Renal cortical epithelial cell (primary cell): ENCODE measurements around the gene CYP2U1. TPM values are rescaled to one million over a fixed set of nuclear protein-coding genes. Genes with fewer than 3 reads are reported as not detected.
A peak's percentile ranks its signal among the peaks of the same experiment; 100 is the strongest.
"Not testable (repeated sequence)": the region's sequence is repeated elsewhere in the genome, so short reads cannot be mapped to it uniquely, and the experiment has no call there.

Source experiments
- DNase-seq: peaks from one replicate; pipeline ENCODE4 v3.0.0-alpha.2; 2011; ENCODE audit warnings: low read depth
- total RNA-seq: library from RNA; depleted of rRNA; stranded (reverse); fragments of >200 nt; gene quantifications from 2 replicates; pipeline ENCODE4 v1.2.3, GENCODE V29; 2014

Gene CYP2U1
- total RNA-seq, 1 donor from 2014 or later: 11.8 TPM

DNA sequence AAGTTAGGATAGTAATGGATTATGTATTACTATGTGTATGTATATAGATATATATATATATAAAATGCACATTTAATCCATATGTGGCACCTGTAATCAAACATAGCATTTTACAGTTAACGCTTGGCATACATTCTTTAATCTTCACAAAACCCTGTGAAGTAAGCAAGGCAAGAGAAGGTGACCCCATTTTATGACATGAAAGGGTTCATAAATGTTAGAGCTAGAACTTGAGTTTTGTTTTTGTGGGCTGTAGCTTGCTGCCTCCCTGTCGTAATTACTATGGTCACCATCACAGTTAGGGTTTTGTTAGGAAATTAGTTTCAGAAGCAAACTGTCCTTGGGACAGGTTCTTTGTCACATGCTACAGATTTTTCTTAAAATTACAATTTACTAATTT lies 13.8 kb upstream of the CYP2U1 start:
- DNase-seq: no peak

DNA sequence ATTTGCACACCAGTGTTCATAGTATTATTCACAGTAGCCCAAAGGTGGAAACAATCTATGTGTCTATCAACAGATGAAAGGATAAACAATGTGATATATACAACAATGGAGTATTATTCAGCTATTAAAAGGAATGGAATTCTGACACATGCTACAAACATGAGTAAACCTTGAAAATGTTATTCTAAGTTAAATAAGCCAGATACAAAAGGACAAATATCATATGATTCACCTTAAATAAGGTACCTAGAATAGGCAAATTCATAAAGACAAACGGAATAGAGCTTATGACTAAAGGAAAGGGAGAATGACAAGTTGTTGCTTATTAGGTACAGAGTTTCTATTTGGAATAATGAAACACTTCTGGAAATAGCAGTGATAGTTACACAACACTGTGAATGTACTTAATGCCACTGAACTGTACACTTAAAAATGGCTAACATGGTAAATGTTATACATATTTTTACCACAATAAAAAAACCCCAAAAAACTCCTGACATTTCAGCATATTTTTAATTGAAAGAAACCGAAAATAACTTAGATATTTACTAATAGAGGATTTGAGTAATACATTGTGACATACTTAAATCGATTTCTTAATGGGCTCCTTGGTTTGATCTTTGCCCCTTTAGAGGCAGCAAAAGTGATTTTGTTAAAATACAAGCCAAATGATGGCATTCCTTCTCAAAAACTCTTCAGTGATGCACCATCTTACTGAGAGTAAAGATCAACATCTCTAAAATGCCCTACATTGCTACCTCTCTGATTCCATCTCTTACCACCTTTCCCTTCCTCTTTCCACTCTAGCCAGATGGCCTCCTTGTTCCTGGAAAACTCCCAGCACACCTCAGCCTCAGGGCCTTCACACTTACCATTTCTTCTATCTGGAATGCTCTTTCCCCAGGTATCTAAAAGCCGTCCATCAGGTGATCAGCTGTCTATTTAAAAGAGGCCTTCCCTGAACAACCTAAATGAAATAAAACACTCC lies 8.6 kb upstream of the CYP2U1 start:
- no peak for DNase-seq

DNA sequence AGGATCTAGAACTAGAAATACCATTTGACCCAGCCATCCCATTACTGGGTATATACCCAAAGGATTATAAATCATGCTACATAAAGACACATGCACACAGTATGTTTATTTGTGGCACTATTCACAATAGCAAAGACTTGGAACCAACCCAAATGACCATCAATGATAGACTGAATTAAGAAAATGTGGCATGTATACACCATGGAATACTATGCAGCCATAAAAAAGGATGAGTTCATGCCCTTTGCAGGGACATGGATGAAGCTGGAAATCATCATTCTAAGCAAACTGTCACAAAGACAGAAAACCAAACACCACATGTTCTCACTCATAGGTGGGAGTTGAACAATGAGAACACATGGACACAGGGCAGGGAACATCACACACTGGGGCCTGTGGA lies 5.6 kb upstream of the CYP2U1 start:
- DNase-seq: not testable (repeated sequence)

DNA sequence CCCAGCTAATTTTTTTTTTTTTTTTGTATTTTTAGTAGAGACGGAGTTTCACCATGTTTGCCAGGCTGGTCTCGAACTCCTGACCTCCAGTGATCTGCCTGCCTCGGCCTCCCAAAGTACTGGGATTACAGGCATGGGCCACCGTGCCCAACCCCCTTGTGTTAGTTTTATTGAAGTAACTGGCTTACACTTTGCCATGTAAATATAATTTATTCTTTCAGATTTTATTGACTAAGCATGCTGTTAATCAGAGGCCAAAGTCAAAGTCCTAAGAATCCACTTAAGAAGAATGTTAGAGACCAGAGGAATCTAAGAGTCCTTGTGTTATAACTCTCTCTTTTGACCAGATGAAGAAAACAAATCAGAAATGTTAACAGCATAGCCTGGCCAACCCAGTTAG lies 4.5 kb upstream of the CYP2U1 start:
- DNase-seq: not testable (repeated sequence)

DNA sequence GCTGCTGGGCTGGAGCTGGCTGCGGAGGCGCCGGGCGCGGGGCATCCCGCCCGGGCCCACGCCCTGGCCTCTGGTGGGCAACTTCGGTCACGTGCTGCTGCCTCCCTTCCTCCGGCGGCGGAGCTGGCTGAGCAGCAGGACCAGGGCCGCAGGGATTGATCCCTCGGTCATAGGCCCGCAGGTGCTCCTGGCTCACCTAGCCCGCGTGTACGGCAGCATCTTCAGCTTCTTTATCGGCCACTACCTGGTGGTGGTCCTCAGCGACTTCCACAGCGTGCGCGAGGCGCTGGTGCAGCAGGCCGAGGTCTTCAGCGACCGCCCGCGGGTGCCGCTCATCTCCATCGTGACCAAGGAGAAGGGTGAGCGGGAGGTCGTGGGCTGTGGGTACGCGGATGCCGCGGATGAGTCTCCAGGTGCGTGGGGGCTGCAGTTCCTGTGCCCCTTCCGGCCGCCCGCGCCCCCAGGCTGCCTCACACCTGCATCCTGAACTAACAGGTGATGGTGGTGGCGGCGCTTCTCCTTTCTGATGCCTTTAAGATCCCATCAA lies 499 bp downstream of the CYP2U1 start:
- DNase-seq: no peak

DNA sequence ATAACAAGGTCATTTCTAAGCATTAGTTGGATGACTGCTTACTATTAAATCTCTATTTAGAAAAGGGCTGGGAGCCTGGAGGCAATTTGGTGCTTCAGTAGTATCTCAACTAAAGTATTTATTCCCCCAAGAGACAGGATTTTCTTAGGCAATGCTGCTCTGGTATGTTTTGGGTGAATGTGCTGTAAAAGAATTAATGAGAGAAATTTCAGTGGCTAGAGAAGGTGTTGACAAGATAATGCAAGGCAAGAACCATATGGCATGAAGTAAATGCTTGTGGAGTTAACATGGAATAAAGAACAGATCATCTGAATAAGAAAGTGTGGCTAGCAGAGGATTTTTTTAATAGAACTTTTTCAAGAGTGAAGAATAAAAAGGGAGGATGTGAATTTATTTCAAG lies 3.9 kb downstream of the CYP2U1 start:
- no peak for DNase-seq

DNA sequence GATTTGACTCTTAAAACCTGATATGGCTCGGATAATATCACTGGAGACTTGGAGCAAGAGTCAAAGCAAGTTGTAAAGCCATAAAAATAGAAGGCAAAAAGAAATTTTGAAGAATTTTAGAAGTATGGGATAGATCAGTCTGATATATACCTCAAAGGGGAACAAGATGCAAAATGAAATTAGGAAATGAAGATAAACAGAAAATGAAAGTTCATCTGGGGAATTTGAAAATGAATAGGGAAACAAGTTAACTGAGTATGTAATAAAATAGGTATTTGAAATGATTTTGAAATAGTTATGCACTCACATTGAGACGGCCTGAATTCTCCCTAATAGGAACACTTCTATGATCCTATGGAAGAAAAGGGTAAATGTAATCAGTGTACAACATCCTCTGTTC lies 5.7 kb downstream of the CYP2U1 start:
- DNase-seq: no peak

DNA sequence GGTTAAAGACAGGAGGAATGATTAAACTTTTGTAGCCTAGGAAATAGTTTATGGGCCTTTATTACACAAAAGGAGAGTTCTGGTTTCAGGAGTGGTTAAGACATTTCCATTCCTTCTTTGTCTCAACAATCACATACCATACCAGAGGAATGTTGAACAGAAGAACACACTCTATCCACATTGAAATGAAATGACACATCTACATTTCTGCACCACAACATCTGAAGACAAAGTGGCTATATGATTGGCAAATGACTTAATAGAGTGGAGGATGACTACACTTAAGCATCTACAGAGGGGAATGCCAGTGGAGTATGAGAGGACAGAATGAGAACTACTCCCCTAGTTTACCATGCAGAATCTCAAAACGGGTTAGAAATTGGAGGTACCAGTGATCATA lies 8.0 kb downstream of the CYP2U1 start:
- DNase-seq: peak; percentile 33

DNA sequence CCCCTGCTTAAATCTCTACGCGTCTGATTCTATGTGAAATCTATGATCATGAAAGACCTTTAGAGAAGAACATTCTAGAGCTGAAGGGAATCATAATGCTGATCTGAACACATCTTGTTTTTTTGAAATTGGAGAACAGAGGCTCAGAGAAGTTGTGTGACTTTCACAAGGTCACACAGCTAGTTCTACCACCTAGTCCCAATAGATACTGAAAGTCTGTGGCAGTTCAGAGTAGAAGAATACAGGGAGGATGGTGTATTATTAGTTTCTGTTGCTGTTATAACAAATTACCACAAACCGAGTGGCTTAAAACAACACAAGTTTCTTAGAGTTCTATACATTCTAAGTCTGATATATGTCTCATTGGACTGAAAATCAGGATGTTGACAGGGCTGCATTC lies 14.5 kb downstream of the CYP2U1 start:
- no peak for DNase-seq

DNA sequence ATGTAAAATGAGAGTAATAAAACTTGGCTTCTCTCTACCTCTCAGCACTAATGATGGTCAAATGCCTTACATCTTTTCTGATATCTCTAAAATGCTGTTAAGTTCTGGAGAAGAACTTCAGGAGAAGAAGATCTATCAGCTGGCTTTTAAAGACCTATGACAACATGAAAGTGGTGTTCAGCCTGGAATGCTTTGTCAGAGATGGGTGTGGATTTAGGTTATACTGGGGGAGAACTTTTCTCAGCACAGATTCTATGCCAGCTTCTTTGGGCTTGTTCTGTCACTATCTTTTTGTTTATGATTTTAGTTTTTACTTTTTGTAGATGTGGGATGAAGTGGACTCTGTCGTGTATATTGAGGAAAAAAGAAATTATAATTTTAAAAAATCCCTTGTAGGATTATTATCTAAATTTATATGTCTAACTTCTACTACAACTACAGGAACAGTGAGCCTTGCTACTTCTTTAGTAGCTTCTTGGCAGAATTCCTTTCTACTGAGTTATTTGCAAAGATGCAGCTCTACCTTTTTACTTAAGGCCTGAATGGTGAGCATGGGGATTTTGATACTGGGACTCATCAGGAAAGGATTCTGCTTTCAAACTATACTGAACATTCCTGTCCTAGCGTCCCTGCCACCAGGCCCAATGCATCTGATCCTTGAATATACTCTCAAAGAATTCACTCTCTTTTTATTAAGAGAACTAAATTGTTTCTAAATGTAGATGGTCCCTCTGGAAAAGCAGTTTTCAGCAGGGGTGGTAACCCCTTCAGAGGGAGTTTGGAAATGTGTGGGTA lies 19.6 kb downstream of the CYP2U1 start:
- no peak for DNase-seq

DNA sequence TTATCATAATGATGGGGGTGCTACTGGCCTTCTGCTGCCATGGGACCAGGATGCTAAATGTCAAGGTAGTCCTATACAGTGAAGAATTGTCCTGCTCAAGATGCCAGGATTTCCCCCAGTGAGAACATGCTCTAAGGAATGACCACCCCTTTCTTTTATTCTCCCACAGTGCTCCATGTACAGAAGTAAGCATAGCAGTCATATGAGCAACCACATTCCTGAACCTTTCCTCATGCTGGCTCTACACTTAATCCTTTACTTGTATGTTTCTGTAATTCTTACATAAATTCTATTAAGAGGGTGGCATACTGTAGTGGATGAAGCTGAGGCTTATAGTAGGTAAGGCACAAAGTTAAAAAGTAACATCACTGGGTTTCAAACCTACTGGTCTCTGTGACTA lies 20.2 kb downstream of the CYP2U1 start:
- DNase-seq: peak; percentile 80

DNA sequence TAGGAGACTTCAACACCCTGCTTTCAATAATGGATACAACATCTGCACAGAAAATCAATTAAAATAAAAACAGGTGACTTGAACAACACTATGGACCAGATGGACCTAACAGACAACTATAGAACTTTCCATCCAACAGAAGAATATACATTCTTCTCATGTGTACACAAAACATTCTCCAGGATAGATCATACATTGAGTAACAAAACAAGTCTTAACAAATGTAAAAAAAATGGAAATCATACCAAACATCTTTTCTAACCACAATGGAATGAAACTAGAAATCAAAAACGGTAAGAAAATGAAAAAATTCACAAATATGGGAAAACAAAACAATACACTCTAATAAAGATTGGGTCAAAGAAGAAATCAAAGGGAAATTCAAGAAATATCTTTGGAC lies 24.7 kb downstream of the CYP2U1 start:
- no peak for DNase-seq

DNA sequence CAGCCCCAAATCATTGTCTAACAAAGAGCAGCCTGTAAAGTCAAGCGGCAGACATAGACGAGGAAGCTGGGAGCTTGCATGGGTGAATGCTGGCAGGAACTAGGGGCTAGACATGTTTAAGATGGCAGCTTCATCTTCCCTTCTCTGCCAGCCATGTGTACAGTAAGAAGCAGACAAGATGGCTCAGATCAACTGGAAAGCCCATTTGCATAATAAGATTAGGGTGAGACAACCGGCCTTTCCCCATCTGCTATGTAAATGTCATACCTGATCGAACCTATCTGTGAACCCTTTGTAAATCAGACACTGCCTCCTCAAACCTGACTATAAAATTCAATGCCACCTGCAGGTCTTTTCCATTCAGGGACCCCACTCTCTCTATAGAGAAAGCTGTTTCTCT lies 35.6 kb downstream of the CYP2U1 start:
- DNase-seq: no peak

DNA sequence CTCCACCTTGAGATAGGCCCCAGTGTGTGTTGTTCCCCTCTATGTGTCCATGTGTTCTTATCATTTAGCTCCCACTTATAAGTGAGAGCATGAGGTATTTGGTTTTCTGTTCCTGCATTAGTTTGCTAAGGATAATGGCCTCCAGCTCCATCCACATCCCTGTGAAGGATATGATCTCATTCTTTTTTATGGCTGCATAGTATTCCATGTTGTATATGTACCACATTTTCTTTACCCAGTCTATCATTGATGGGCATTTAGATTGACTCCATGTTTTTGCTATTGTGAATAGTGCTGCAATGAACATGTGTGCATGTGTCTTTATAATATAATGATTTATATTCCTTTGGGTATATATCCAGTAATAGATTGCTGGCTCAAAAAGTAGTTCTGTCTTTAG lies 36.2 kb downstream of the CYP2U1 start:
- DNase-seq: not testable (repeated sequence)

DNA sequence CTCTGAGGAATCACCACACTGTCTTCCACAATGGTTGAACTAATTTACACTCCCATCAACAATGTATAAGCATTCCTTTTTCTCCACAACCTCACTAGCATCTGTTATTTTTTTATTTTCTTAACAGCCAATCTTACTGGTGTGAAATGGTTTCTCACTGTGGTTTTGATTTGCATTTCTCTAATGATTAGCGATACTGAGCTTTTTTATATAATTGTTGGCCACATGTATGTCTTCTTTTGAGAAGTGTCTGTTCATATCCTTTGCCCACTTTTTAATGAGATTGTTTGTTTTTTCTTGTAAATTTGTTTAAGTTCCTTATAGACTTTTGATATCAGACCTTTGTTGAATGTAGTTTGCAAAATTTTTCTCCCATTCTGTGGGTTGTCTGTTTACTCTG lies 36.6 kb downstream of the CYP2U1 start:
- DNase-seq: not testable (repeated sequence)

DNA sequence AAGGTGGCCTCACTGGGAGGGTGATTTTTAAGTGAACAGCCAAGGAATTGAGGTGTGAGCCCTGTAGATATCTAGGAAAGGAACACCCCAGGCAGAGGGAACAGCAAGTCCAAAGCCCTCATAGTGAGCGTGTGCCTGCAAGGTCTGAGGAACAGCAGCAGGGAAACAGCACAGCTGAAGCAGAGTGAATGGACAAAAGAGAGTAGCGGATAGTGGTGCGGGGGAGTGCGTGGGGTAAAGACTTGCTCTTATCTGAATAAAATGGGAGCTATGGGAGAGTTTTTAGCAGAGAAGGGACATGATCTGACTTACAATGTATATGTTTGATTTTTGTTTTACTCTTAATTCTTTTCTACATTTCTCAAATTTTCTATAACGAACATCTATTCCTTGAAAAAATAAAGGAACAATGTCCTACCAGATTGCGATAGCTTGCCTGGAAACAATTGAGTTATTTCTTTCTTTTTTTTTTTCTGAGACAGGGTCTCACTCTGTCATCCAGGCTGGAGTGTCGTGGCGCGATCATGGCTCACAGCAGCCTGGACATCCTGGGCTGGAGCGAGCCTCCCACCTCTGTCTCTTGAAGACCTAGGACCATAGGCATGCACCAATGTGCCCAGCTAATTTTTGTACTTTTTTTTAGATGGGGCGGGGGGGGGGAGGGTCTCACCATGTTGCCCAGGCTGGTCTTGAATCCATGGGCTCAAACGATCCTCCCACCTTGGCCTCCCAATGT lies 38.9 kb downstream of the CYP2U1 start:
- no peak for DNase-seq

DNA sequence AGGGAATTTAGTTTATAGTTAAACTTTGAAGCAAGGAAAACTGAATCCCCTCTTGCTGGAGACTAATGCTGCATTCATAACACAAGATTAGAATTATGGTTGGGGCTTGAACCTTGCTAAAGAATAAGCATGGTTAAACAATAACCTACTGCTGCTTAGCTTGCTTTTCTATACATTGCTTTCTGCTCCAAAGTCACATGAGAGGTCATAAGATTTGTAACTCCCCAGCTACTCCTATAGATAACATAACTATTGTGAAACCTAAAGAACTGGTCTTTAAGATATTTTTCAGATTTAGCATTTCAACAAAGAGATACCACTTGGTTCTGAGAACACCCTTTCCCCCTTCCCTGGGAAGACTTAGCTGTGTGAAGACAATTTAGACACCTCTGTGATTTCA lies 41.3 kb downstream of the CYP2U1 start:
- DNase-seq: no peak

DNA sequence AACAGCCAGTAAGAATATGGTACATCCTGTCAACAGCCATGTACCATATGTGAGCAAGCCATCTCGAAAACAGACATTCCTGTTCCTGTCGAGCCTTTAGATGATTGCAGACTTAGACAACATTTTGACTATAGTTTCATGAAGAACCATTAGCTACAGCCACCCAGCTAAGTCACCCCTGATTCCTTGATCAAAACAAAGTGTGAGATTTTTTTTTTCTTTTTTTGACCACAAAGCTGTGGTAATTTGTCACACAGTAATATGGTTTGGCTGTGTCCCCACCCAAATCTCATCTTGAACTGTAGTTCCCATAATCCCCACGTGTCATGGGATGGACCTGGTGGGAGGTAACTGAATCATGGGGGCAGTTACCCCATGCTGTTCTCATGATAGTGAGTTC lies 43.2 kb downstream of the CYP2U1 start:
- no peak for DNase-seq

DNA sequence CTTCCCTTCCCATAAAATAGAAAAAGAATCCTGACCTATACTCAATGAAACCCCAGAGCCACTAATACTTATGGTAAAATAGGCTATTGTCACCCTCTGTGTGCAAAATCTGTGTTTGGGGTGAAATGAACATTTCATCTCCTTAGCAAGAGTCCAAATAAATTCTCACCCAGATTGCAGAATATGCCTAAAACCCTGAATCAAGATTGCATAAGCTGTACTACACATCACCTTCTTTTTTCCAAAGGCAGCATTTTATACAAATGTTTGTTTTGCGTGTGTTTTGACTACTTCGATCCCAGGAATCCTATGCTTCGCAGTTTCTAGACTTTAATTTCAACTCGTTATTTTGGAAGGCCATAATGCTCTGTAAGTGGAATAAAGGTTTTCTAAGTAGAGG lies 46.1 kb downstream of the CYP2U1 start:
- no peak for DNase-seq

DNA sequence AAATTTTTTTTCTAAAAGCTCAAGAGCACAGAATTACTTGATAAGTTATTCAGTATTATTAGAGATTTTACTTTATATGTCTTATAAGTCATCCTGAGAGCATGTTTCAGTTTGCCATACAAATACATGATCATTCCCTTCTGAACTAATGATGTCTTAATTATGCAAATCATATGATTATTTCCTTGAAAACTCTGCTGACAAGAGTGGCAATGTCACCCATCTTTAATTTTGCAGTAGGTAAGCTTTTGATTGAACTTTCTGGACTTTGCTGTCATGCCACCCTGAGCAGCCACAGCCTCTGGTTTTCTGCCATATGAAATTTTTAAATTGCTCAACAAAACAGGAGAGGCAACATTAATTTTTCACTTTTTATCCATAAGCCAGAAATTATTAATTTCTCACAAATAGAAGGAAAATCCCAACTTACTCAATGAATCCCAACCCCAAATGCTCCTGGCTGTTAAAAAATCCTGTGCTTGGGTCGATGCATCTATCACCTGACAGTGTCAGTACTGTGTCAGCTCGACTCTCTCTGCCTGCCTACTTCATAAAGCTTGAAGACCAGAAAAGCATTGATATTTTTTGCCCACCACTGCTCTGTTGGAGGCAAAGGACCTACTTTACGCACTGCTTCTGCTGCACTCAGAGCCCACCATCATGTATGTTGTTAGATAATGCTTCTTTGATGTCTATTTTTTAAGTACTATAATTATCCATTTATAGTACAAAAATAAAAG lies 46.8 kb downstream of the CYP2U1 start:
- DNase-seq: no peak
